Ishikawa (cell line): ENCODE results near the gene TBC1D12.

ENCODE experiments used
- CEBPB ChIP-seq: IDR thresholded peaks from 2 replicates; pipeline ENCODE4 v1.6.1; 2012
- EP300 ChIP-seq: IDR thresholded peaks from 2 replicates; pipeline ENCODE4 v1.6.1; 2012; ENCODE audit warnings: borderline replicate concordance
- MAX ChIP-seq: IDR thresholded peaks from 2 replicates; pipeline ENCODE4 v1.6.1; 2012
- TCF12 ChIP-seq: IDR thresholded peaks from 2 replicates; pipeline ENCODE4 v1.6.1; 2012; ENCODE audit warnings: low read depth
- YY1 ChIP-seq: IDR thresholded peaks from 2 replicates; pipeline ENCODE4 v1.6.1; 2012; ENCODE audit warnings: low read depth

DNA sequence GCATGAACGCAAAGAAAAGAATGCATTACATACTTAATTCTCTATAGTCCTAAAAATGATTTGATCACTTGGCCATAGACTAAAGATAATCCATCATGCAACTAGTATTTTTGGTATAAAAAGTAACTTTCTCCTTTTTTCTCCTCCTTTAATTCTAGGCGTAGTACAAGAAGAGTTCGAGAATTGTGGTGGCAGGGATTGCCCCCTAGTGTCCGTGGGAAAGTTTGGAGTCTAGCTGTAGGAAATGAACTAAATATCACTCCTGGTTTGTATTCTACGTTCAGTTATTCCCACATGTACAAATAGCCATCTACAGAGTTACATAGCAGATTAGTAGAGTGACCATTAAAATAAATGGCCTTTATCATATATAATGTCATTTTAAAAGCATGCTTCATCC lies 97.7 kb downstream of the TBC1D12 start:
- no peak for TF ChIP-seq TCF12
- TF ChIP-seq MAX = no peak
- no peak for TF ChIP-seq EP300
- no peak for TF ChIP-seq YY1
- no peak for TF ChIP-seq CEBPB
